T-helper 2 cell treated with Interferon-gamma antibody and Interleukin-4, amounts not matched to agents 5 μg/mL and 100 μg/mL, for 36 hours (primary cell): ENCODE results near the gene ANO10.

Experiments
- DNase-seq: peaks from one replicate; pipeline ENCODE4 v3.0.0; 2021; ENCODE audit warnings: low spot score
- H3K27ac Mint-ChIP-seq: one replicate; pipeline ENCODE4 v1.8.0; 2021; ENCODE audit warnings: mild to moderate bottlenecking, mixed read lengths
- H3K27me3 Mint-ChIP-seq: one replicate; pipeline ENCODE4 v1.8.0; 2021; ENCODE audit warnings: low read depth, mixed read lengths
- H3K36me3 Mint-ChIP-seq: one replicate; pipeline ENCODE4 v1.8.0; 2021; ENCODE audit warnings: low read depth, mixed read lengths
- H3K4me1 Mint-ChIP-seq: one replicate; pipeline ENCODE4 v1.8.0; 2021; ENCODE audit warnings: low read depth, mixed read lengths
- H3K4me3 Mint-ChIP-seq: one replicate; pipeline ENCODE4 v1.8.0; 2022; ENCODE audit warnings: mild to moderate bottlenecking, moderate library complexity, mixed read lengths
- H3K9me3 Mint-ChIP-seq: one replicate; pipeline ENCODE4 v1.8.0; 2021; ENCODE audit warnings: mixed read lengths

The ANO10 gene

GRCh38 chr3:43323541-43323940 is 298.3 kb downstream of the ANO10 start:
- Mint-ChIP-seq H3K4me1 (peaks cover 41% of the 10 kb centered on the region), H3K9me3 (peaks cover 3% of the 10 kb centered on the region), H3K27ac (no peak overlapping the region), H3K4me3 (no peak overlapping the region), H3K27me3 (no peaks in the 10 kb centered on the region), H3K36me3 (peaks cover 44% of the 10 kb centered on the region)
- DNase-seq = no peak

GRCh38 chr3:43320288-43320687 is 301.5 kb downstream of the ANO10 start:
- Mint-ChIP-seq H3K27me3 (no peaks in the 10 kb centered on the region), H3K4me3 (no peak overlapping the region)

GRCh38 chr3:43319794-43320193 is 302.0 kb downstream of the ANO10 start:
- Mint-ChIP-seq H3K27me3 (no peaks in the 10 kb centered on the region), H3K4me3 (no peak overlapping the region), H3K27ac (no peak overlapping the region), H3K4me1 (peaks cover 27% of the 10 kb centered on the region), H3K9me3 (peaks cover 3% of the 10 kb centered on the region), H3K36me3 (peaks cover 55% of the 10 kb centered on the region)
- DNase-seq = no peak

More at GRCh38 chr3:43320288-43320687, 301.5 kb downstream of the ANO10 start:
- H3K4me1 Mint-ChIP-seq = peaks cover 27% of the 10 kb centered on the region
- peaks cover 3% of the 10 kb centered on the region for H3K9me3 Mint-ChIP-seq
- peaks cover 55% of the 10 kb centered on the region for H3K36me3 Mint-ChIP-seq
- H3K27ac Mint-ChIP-seq = no peak overlapping the region
- no peak for DNase-seq

GRCh38 chr3:43319376-43319775 is 302.4 kb downstream of the ANO10 start:
- Mint-ChIP-seq H3K9me3 (peaks cover 3% of the 10 kb centered on the region), H3K36me3 (peaks cover 55% of the 10 kb centered on the region), H3K4me3 (no peak overlapping the region), H3K27me3 (no peaks in the 10 kb centered on the region), H3K27ac (no peak overlapping the region), H3K4me1 (peaks cover 27% of the 10 kb centered on the region)
- DNase-seq = no peak

GRCh38 chr3:43317461-43318316 is 304.1 kb downstream of the ANO10 start:
- peak overlapping the region; percentile 42 for H3K27ac Mint-ChIP-seq
- DNase-seq = no peak
- peaks cover 27% of the 10 kb centered on the region for H3K4me1 Mint-ChIP-seq
- peaks cover 2% of the 10 kb centered on the region for H3K9me3 Mint-ChIP-seq
- H3K4me3 Mint-ChIP-seq = no peak overlapping the region
- peaks cover 52% of the 10 kb centered on the region for H3K36me3 Mint-ChIP-seq
- H3K27me3 Mint-ChIP-seq = no peaks in the 10 kb centered on the region

GRCh38 chr3:43316783-43317460 is 304.9 kb downstream of the ANO10 start:
- H3K27me3 Mint-ChIP-seq = no peaks in the 10 kb centered on the region
- H3K36me3 Mint-ChIP-seq = peaks cover 52% of the 10 kb centered on the region
- peaks cover 30% of the 10 kb centered on the region for H3K4me1 Mint-ChIP-seq
- peak overlapping the region; percentile 21 for H3K27ac Mint-ChIP-seq
- H3K4me3 Mint-ChIP-seq = no peak overlapping the region
- DNase-seq = no peak
- H3K9me3 Mint-ChIP-seq = peaks cover 4% of the 10 kb centered on the region
